ENCODE measurements around the gene CSNK1E.

Gene CSNK1E

GRCh38 chr22:38250643-38251340 lies 66.4 kb downstream of the CSNK1E start:
- Histone ChIP-seq H3K27ac (ENCODE audit: poor library complexity, severe bottlenecking) (no peak overlapping the region), H3K4me3 (ENCODE audit: severe bottlenecking) (no peak overlapping the region), H3K36me3 (ENCODE audit: low read depth) (peaks cover 21% of the 10 kb centered on the region), H3K9me3 (ENCODE audit: severe bottlenecking) (no peaks in the 10 kb centered on the region), H3K4me1 (ENCODE audit: insufficient read depth, poor library complexity, severe bottlenecking) (no peaks in the 10 kb centered on the region), H3K27me3 (ENCODE audit: insufficient read depth, poor library complexity, severe bottlenecking) (no peaks in the 10 kb centered on the region)
- ATAC-seq (ENCODE audit: low read depth) (no peak), DNase-seq (ENCODE audit: low spot score) (no peak)
- TF ChIP-seq CTCF (IDR thresholded peaks at IDR 0.05; ENCODE audit: poor library complexity, severe bottlenecking), result no peak

GRCh38 chr22:38249803-38250642 lies 67.2 kb downstream of the CSNK1E start:
- H3K36me3 ChIP-seq (ENCODE audit: low read depth), result peaks cover 21% of the 10 kb centered on the region
- no peak overlapping the region for H3K27ac ChIP-seq (ENCODE audit: poor library complexity, severe bottlenecking)
- no peak for TF ChIP-seq CTCF (IDR thresholded peaks at IDR 0.05; ENCODE audit: poor library complexity, severe bottlenecking)
- no peaks in the 10 kb centered on the region for H3K9me3 ChIP-seq (ENCODE audit: severe bottlenecking)
- H3K27me3 ChIP-seq (ENCODE audit: insufficient read depth, poor library complexity, severe bottlenecking), result no peaks in the 10 kb centered on the region
- DNase-seq (ENCODE audit: low spot score) (no peak), ATAC-seq (ENCODE audit: low read depth) (no peak)
- H3K4me3 ChIP-seq (ENCODE audit: severe bottlenecking), result no peak overlapping the region
- no peaks in the 10 kb centered on the region for H3K4me1 ChIP-seq (ENCODE audit: insufficient read depth, poor library complexity, severe bottlenecking)

GRCh38 chr22:38249301-38249700 lies 67.9 kb downstream of the CSNK1E start:
- no peak for ATAC-seq (ENCODE audit: low read depth)
- Histone ChIP-seq H3K27ac (ENCODE audit: poor library complexity, severe bottlenecking) (no peak overlapping the region), H3K9me3 (ENCODE audit: severe bottlenecking) (no peaks in the 10 kb centered on the region)

GRCh38 chr22:38248280-38248679 lies 69.0 kb downstream of the CSNK1E start:
- H3K27me3 ChIP-seq (ENCODE audit: insufficient read depth, poor library complexity, severe bottlenecking), result no peaks in the 10 kb centered on the region
- no peaks in the 10 kb centered on the region for H3K9me3 ChIP-seq (ENCODE audit: severe bottlenecking)
- DNase-seq (ENCODE audit: low spot score) (no peak), ATAC-seq (ENCODE audit: low read depth) (no peak)
- TF ChIP-seq CTCF (IDR thresholded peaks at IDR 0.05; ENCODE audit: poor library complexity, severe bottlenecking), result no peak
- H3K27ac ChIP-seq (ENCODE audit: poor library complexity, severe bottlenecking), result no peak overlapping the region
- peaks cover 11% of the 10 kb centered on the region for H3K4me1 ChIP-seq (ENCODE audit: insufficient read depth, poor library complexity, severe bottlenecking)
- H3K36me3 ChIP-seq (ENCODE audit: low read depth), result peaks cover 28% of the 10 kb centered on the region
- no peak overlapping the region for H3K4me3 ChIP-seq (ENCODE audit: severe bottlenecking)

More at GRCh38 chr22:38249301-38249700, 67.9 kb downstream of the CSNK1E start:
- Histone ChIP-seq H3K27me3 (ENCODE audit: insufficient read depth, poor library complexity, severe bottlenecking) (no peaks in the 10 kb centered on the region), H3K4me1 (ENCODE audit: insufficient read depth, poor library complexity, severe bottlenecking) (peaks cover 3% of the 10 kb centered on the region), H3K36me3 (ENCODE audit: low read depth) (peaks cover 27% of the 10 kb centered on the region), H3K4me3 (ENCODE audit: severe bottlenecking) (no peak overlapping the region)
- no peak for DNase-seq (ENCODE audit: low spot score)
- no peak for TF ChIP-seq CTCF (IDR thresholded peaks at IDR 0.05; ENCODE audit: poor library complexity, severe bottlenecking)

Data from RWPE2 (cell line).